ENCODE results near the gene TM4SF18. TPM values are rescaled to one million over a fixed set of nuclear protein-coding genes. Genes with fewer than 3 reads are reported as not detected.

TM4SF18 gene, protein sequence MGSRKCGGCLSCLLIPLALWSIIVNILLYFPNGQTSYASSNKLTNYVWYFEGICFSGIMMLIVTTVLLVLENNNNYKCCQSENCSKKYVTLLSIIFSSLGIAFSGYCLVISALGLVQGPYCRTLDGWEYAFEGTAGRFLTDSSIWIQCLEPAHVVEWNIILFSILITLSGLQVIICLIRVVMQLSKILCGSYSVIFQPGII
- polyA plus RNA-seq (not detected in 3 replicates), polyA minus RNA-seq (not detected in 3 replicates)
- polyA plus RNA-seq (2011; ENCODE audit: low read depth): not detected
- polyA plus RNA-seq (2011; cell fraction: cytosol; rRNA removed): not detected in 2 replicates
- not detected in 2 replicates for polyA plus RNA-seq (2011; cell fraction: nucleus; rRNA removed)
- polyA plus RNA-seq (2012; ENCODE audit: low replicate concordance): not detected in 2 replicates
- not detected for polyA minus RNA-seq (2011; cell fraction: cytosol; rRNA and poly(A)+ RNA removed)
- not detected in 2 replicates for polyA minus RNA-seq (2011; cell fraction: nucleus; rRNA and poly(A)+ RNA removed)

DNA sequence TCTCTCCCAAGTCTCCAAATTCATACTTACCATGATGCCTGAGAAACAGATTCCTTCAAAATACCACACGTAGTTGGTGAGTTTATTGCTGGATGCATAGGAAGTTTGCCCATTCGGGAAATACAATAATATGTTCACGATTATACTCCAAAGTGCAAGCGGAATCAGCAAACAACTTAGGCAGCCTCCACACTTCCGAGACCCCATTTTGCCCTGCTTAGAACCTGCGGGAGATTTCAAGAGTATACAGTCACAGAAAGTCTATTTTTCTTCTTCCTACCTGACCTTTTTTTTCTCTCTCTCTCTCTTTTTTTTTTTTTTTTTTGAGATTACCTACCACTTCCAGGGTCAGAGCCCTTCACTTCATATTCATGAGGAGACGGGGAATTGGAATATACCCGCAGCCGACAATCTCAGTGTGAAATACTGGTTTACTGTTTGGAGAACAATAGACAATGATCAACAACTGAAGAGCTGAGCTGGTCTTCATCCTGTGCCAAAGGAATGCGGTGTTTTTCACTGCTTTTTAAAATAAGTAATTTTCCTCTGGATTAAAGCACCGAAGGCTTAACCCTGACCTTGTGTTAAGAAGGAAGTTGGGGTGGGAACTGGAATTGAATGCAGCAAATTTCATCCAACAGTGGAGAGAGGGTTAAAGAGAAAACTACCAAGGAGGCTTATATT is at the start of gene TM4SF18:
TM4SF18 (minus strand) TSS at position 461 of the 684 bp plus-strand sequence; CDS start at position 207, 254 bp downstream.
- H3K27ac ChIP-seq (ENCODE audit: control insufficient read depth, insufficient read depth, low read length): no peak within 1 kb of the TSS
- no peak within 1 kb of the TSS for H3K4me3 ChIP-seq (ENCODE audit: control insufficient read depth in 2 of 3, extremely low read depth in 1 of 3, insufficient read depth in 2 of 3, low read depth in 1 of 3, low read length in 3 of 3)
- no peak within 1 kb of the TSS for H2AFZ ChIP-seq (ENCODE audit: control insufficient read depth, low read length)
- DNase-seq (ENCODE audit: low read depth, low spot score) (no peak), FAIRE-seq (no peak)
- H3K4me2 ChIP-seq (ENCODE audit: control insufficient read depth, extremely low read depth, insufficient read depth, low read depth, low read length): no peak within 1 kb of the TSS
- H3K36me3 ChIP-seq (ENCODE audit: control insufficient read depth in 2 of 2, extremely low read depth in 1 of 2, insufficient read depth in 2 of 2, low read length in 2 of 2): no peaks in the 10 kb centered on the region
- H3K4me1 ChIP-seq (ENCODE audit: control insufficient read depth, extremely low read depth, insufficient read depth, low read length): no peaks in the 10 kb centered on the region
- no peak for TF ChIP-seq EZH2 (IDR thresholded peaks at IDR 0.05; ENCODE audit: low read length)
- TF ChIP-seq, protein P1, sequence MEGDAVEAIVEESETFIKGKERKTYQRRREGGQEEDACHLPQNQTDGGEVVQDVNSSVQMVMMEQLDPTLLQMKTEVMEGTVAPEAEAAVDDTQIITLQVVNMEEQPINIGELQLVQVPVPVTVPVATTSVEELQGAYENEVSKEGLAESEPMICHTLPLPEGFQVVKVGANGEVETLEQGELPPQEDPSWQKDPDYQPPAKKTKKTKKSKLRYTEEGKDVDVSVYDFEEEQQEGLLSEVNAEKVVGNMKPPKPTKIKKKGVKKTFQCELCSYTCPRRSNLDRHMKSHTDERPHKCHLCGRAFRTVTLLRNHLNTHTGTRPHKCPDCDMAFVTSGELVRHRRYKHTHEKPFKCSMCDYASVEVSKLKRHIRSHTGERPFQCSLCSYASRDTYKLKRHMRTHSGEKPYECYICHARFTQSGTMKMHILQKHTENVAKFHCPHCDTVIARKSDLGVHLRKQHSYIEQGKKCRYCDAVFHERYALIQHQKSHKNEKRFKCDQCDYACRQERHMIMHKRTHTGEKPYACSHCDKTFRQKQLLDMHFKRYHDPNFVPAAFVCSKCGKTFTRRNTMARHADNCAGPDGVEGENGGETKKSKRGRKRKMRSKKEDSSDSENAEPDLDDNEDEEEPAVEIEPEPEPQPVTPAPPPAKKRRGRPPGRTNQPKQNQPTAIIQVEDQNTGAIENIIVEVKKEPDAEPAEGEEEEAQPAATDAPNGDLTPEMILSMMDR (optimal IDR thresholded peaks at IDR 0.05 in 1 of 3, IDR thresholded peaks at IDR 0.05 in 1 of 3, conservative IDR thresholded peaks at IDR 0.05 in 1 of 3; ENCODE audit: extremely low read depth in 1 of 3, insufficient read depth in 2 of 3, low read length in 3 of 3): no peak
- dilution Hi-C loops (cut with MboI; ENCODE audit: extremely low pct_ligation_motif_present, low sequenced_read_pairs): no loop called here
- no peaks in the 10 kb centered on the region for H4K20me1 ChIP-seq (ENCODE audit: control insufficient read depth, extremely low read depth, insufficient read depth, low read length)
- H3K27me3 ChIP-seq (ENCODE audit: control insufficient read depth, extremely low read depth, insufficient read depth, low read length): no peaks in the 10 kb centered on the region
- no peaks in the 10 kb centered on the region for H3K9me3 ChIP-seq (ENCODE audit: control insufficient read depth, low read depth, low read length)
- no peak within 1 kb of the TSS for H3K9ac ChIP-seq (ENCODE audit: control insufficient read depth, extremely low read depth, insufficient read depth, low read length)
- H3K79me2 ChIP-seq (ENCODE audit: control insufficient read depth, insufficient read depth, low read length): no peaks in the 10 kb centered on the region
- H3K9me1 ChIP-seq (ENCODE audit: control insufficient read depth, extremely low read depth, insufficient read depth, low read length): no peaks in the 10 kb centered on the region

DNA sequence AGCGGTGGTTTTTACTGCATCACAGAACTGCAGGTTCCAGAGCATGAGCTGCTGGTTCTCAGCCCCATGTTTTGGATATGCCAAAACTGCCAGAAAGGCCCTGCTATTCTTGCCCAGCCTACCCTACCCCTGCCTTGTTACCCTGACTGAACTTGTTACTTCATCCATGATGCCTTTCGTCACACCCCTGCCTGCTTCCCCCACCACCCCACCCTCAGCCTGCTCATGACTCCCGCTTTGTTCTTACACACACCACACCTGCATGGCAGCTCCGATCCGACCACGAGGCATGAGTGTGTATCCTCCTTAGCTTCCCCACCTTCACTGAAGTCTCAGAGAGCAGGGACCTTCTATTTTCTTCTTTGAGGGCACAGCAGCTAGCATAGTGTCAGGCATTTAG is 49.1 kb upstream of the TM4SF18 start:
- Histone ChIP-seq H3K79me2 (ENCODE audit: control insufficient read depth, insufficient read depth, low read length) (no peaks in the 10 kb centered on the region), H2AFZ (ENCODE audit: control insufficient read depth, low read length) (no peak overlapping the region), H3K4me1 (ENCODE audit: control insufficient read depth, extremely low read depth, insufficient read depth, low read length) (peaks cover 54% of the 10 kb centered on the region), H3K36me3 (ENCODE audit: control insufficient read depth in 2 of 2, extremely low read depth in 1 of 2, insufficient read depth in 2 of 2, low read length in 2 of 2) (no peaks in the 10 kb centered on the region), H4K20me1 (ENCODE audit: control insufficient read depth, extremely low read depth, insufficient read depth, low read length) (no peaks in the 10 kb centered on the region), H3K27me3 (ENCODE audit: control insufficient read depth, extremely low read depth, insufficient read depth, low read length) (no peaks in the 10 kb centered on the region), H3K9me1 (ENCODE audit: control insufficient read depth, extremely low read depth, insufficient read depth, low read length) (no peaks in the 10 kb centered on the region), H3K4me3 (ENCODE audit: control insufficient read depth in 2 of 3, extremely low read depth in 1 of 3, insufficient read depth in 2 of 3, low read depth in 1 of 3, low read length in 3 of 3) (no peak overlapping the region), H3K9ac (ENCODE audit: control insufficient read depth, extremely low read depth, insufficient read depth, low read length) (no peak overlapping the region), H3K9me3 (ENCODE audit: control insufficient read depth, low read depth, low read length) (no peaks in the 10 kb centered on the region), H3K4me2 (ENCODE audit: control insufficient read depth, extremely low read depth, insufficient read depth, low read depth, low read length) (no peak overlapping the region), H3K27ac (ENCODE audit: control insufficient read depth, insufficient read depth, low read length) (no peak overlapping the region)
- dilution Hi-C loops (cut with MboI; ENCODE audit: extremely low pct_ligation_motif_present, low sequenced_read_pairs): no loop called here
- DNase-seq (ENCODE audit: low read depth, low spot score) (no peak), FAIRE-seq (no peak)
- TF ChIP-seq, protein P1 (optimal IDR thresholded peaks at IDR 0.05 in 1 of 3, IDR thresholded peaks at IDR 0.05 in 1 of 3, conservative IDR thresholded peaks at IDR 0.05 in 1 of 3; ENCODE audit: extremely low read depth in 1 of 3, insufficient read depth in 2 of 3, low read length in 3 of 3): no peak
- TF ChIP-seq EZH2 (IDR thresholded peaks at IDR 0.05; ENCODE audit: low read length): no peak
